ENCODE measurements around the gene PCNX2. TPM values are rescaled to one million over a fixed set of nuclear protein-coding genes. Genes with fewer than 3 reads are reported as not detected.

Gene PCNX2
- total RNA-seq: 38.4 TPM

- Histone ChIP-seq H3K4me1 (ENCODE audit: insufficient read depth, low read length) (peaks cover 26% of the 10 kb centered on the region), H3K9me3 (ENCODE audit: low read depth, low read length) (no peaks in the 10 kb centered on the region), H3K27me3 (ENCODE audit: insufficient read depth, low read length) (no peaks in the 10 kb centered on the region), H3K4me3 (ENCODE audit: low read length) (peak within 1 kb of the TSS; percentile 46)
Observed at GRCh38 chr1:233295237-233295974, at the start of gene PCNX2. PCNX2 (minus strand) TSS chr1:233295725; CDS start chr1:233295478, 247 bp downstream.

- Histone ChIP-seq H3K27me3 (ENCODE audit: insufficient read depth, low read length) (no peaks in the 10 kb centered on the region), H3K9me3 (ENCODE audit: low read depth, low read length) (no peaks in the 10 kb centered on the region), H3K4me1 (ENCODE audit: insufficient read depth, low read length) (no peaks in the 10 kb centered on the region), H3K4me3 (ENCODE audit: low read length) (no peak overlapping the region)
Observed at GRCh38 chr1:233343262-233343661, 47.7 kb upstream of the PCNX2 start.

- Histone ChIP-seq H3K9me3 (ENCODE audit: low read depth, low read length) (no peaks in the 10 kb centered on the region), H3K27me3 (ENCODE audit: insufficient read depth, low read length) (no peaks in the 10 kb centered on the region), H3K4me1 (ENCODE audit: insufficient read depth, low read length) (no peaks in the 10 kb centered on the region), H3K4me3 (ENCODE audit: low read length) (no peak overlapping the region)
Observed at GRCh38 chr1:233342086-233342485, 46.6 kb upstream of the PCNX2 start.

- Histone ChIP-seq H3K27me3 (ENCODE audit: insufficient read depth, low read length) (no peaks in the 10 kb centered on the region), H3K4me3 (ENCODE audit: low read length) (no peak overlapping the region), H3K9me3 (ENCODE audit: low read depth, low read length) (no peaks in the 10 kb centered on the region), H3K4me1 (ENCODE audit: insufficient read depth, low read length) (no peaks in the 10 kb centered on the region)
Observed at GRCh38 chr1:233340966-233341516, 45.5 kb upstream of the PCNX2 start.

GRCh38 chr1:233340031-233340555 lies 44.6 kb upstream of the PCNX2 start:
- H3K4me1 ChIP-seq (ENCODE audit: insufficient read depth, low read length): no peaks in the 10 kb centered on the region
- H3K4me3 ChIP-seq (ENCODE audit: low read length): no peak overlapping the region
- no peaks in the 10 kb centered on the region for H3K27me3 ChIP-seq (ENCODE audit: insufficient read depth, low read length)
- no peaks in the 10 kb centered on the region for H3K9me3 ChIP-seq (ENCODE audit: low read depth, low read length)

GRCh38 chr1:233338102-233338501 lies 42.6 kb upstream of the PCNX2 start:
- no peak overlapping the region for H3K4me3 ChIP-seq (ENCODE audit: low read length)
- H3K9me3 ChIP-seq (ENCODE audit: low read depth, low read length): no peaks in the 10 kb centered on the region
- H3K4me1 ChIP-seq (ENCODE audit: insufficient read depth, low read length): no peaks in the 10 kb centered on the region
- H3K27me3 ChIP-seq (ENCODE audit: insufficient read depth, low read length): no peaks in the 10 kb centered on the region

- Histone ChIP-seq H3K4me1 (ENCODE audit: insufficient read depth, low read length) (no peaks in the 10 kb centered on the region), H3K4me3 (ENCODE audit: low read length) (no peak overlapping the region), H3K27me3 (ENCODE audit: insufficient read depth, low read length) (no peaks in the 10 kb centered on the region), H3K9me3 (ENCODE audit: low read depth, low read length) (no peaks in the 10 kb centered on the region)
Observed at GRCh38 chr1:233337505-233337904, 42.0 kb upstream of the PCNX2 start.

GRCh38 chr1:233336554-233337456 lies 41.3 kb upstream of the PCNX2 start:
- Histone ChIP-seq H3K4me1 (ENCODE audit: insufficient read depth, low read length) (no peaks in the 10 kb centered on the region), H3K27me3 (ENCODE audit: insufficient read depth, low read length) (no peaks in the 10 kb centered on the region), H3K4me3 (ENCODE audit: low read length) (no peak overlapping the region), H3K9me3 (ENCODE audit: low read depth, low read length) (no peaks in the 10 kb centered on the region)

- peaks cover 13% of the 10 kb centered on the region for H3K27me3 ChIP-seq (ENCODE audit: insufficient read depth, low read length)
- no peak overlapping the region for H3K4me3 ChIP-seq (ENCODE audit: low read length)
- H3K9me3 ChIP-seq (ENCODE audit: low read depth, low read length): no peaks in the 10 kb centered on the region
- peaks cover 8% of the 10 kb centered on the region for H3K4me1 ChIP-seq (ENCODE audit: insufficient read depth, low read length)
Observed at GRCh38 chr1:233334092-233334491, 38.6 kb upstream of the PCNX2 start.

- H3K27me3 ChIP-seq (ENCODE audit: insufficient read depth, low read length): peaks cover 18% of the 10 kb centered on the region
- H3K4me3 ChIP-seq (ENCODE audit: low read length): no peak overlapping the region
- no peaks in the 10 kb centered on the region for H3K9me3 ChIP-seq (ENCODE audit: low read depth, low read length)
- H3K4me1 ChIP-seq (ENCODE audit: insufficient read depth, low read length): peaks cover 18% of the 10 kb centered on the region
Observed at GRCh38 chr1:233333086-233333485, 37.6 kb upstream of the PCNX2 start.

- H3K4me3 ChIP-seq (ENCODE audit: low read length): no peak overlapping the region
- peaks cover 22% of the 10 kb centered on the region for H3K4me1 ChIP-seq (ENCODE audit: insufficient read depth, low read length)
- no peaks in the 10 kb centered on the region for H3K9me3 ChIP-seq (ENCODE audit: low read depth, low read length)
- peaks cover 18% of the 10 kb centered on the region for H3K27me3 ChIP-seq (ENCODE audit: insufficient read depth, low read length)
Observed at GRCh38 chr1:233331676-233332519, 36.4 kb upstream of the PCNX2 start.

- Histone ChIP-seq H3K4me3 (ENCODE audit: low read length) (peak overlapping the region; percentile 51), H3K9me3 (ENCODE audit: low read depth, low read length) (no peaks in the 10 kb centered on the region), H3K4me1 (ENCODE audit: insufficient read depth, low read length) (peaks cover 23% of the 10 kb centered on the region), H3K27me3 (ENCODE audit: insufficient read depth, low read length) (peaks cover 18% of the 10 kb centered on the region)
Observed at GRCh38 chr1:233328142-233328921, 32.8 kb upstream of the PCNX2 start.

- H3K4me3 ChIP-seq (ENCODE audit: low read length): peak within 1 kb of the TSS; percentile 51
Observed at GRCh38 chr1:233327651-233328141, 32.2 kb upstream of the PCNX2 start, which contains the start of gene MAP3K21. MAP3K21 (plus strand) TSS chr1:233327724; CDS start chr1:233328029, 305 bp downstream.

More at GRCh38 chr1:233327651-233328141, 32.2 kb upstream of the PCNX2 start, which contains the start of gene MAP3K21:
- no peaks in the 10 kb centered on the region for H3K9me3 ChIP-seq (ENCODE audit: low read depth, low read length)
- H3K4me1 ChIP-seq (ENCODE audit: insufficient read depth, low read length): peaks cover 23% of the 10 kb centered on the region
- peaks cover 18% of the 10 kb centered on the region for H3K27me3 ChIP-seq (ENCODE audit: insufficient read depth, low read length)
